HG03196 (cell line): ENCODE measurements around the gene ORC3.
"Not testable (repeated sequence)": the region's sequence is repeated elsewhere in the genome, so short reads cannot be mapped to it uniquely, and the experiment has no call there.

ENCODE experiments used
- ATAC-seq: cut with Tn5 transposase; IDR thresholded peaks from one replicate; pipeline ENCODE4 v1.9.1; 2021; ENCODE audit not compliant: unreplicated experiment

The ORC3 gene

DNA sequence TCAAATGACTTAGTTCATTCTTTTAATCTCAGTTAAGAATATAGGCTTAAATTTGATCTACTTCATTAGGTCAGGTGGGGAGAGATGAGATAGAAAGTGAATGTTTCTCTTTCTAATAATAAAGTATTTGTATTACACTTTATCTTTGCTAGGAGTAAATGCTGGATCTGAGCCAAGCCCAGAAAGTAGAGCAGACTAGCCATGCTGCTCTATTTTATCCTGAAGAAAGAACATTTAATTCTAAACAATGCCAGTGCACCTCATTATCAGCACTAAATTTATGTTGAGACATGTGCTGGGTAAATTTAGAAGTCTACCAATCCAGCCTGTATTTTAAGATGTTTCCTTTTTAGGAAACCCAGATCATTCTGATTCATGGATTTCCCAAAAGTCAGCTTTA is 68.6 kb downstream of the ORC3 start:
- ATAC-seq = no peak

DNA sequence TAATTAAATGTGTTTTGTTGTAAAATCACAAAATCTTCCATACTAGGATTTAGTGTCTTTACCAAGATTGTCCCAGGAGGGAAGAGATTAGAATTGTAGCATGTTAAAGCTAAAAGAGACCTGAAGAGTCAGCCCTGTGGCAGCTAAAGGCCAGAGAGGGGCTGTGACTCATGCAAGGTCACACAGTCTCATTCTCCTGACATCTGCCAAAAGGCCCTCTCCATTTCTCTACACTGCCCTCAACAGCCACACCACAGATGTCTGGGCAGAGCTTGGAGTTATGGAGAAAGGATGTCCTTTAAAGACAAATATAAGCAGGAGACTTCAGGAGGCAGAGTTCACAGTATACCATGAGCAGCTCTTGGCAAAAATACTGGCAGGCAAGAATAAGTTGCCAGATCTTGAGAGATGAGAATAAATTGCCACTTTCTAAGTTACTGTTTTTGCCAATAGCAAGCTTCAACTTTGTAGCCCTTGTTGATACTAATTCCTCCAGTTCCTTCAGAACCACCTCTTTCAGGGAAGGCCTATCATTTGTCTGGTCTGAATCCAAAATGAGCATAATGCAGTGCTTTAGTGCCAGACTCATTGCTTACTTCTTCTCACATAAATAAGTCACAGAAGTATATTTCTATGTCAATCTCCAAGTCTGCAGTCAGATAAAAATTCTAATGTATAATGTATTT is 70.4 kb downstream of the ORC3 start:
- ATAC-seq = no peak

DNA sequence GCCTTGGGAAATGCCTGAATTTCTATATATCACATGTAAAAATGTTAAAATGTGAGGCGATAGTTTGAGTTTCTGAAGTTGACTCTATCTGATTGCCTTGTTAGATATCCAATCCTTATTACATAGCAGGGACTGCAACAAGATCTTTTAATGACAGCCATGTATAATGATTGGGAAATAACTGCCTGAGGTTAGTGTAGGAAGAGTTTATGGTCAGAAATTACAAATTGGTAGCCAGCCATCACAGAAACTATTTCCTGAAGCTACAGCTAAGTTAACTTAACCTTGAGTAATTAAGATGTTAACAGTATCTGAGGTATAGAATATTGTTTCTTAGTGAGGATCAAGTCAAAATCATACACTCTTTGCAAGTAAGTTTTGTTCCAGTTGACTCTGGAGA is 71.1 kb downstream of the ORC3 start:
- no peak for ATAC-seq

DNA sequence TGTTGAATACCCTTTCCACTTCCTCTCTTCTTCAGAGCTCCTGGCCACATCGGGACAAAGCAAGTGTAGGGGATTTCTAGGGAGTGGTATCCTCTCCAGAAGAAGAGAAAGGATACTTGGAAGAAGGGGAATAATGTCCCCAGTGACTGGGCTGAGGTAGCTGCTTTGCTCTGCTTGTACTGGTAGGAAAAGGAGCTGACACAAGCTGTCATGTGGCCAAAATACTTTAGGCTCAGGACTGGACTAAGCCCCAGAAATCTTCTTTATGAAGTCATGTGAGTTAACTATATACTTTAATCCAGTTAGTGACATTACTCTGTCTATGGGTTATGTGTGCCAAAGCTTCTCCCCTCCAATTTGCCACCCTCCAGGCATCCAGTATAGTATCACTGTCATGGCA is 71.6 kb downstream of the ORC3 start:
- no peak for ATAC-seq

DNA sequence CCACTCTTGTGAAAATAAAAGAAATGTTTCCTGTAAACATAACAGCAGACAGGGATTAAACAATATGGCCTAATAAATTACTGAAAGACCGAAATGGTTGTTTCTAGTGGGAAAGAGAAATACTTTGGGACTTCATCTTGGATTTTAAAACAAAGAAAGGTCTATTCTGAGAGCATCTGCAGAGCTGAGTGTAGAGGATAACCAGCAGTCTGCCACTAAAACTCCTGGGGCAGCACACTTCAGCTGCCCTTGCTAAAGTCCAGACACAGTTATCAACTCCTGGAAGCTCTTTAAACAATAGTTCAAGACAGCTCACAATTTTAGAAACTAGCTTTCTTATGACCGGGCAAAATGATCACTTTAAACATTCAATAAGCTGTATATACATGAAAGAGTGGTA is 73.5 kb downstream of the ORC3 start:
- no peak for ATAC-seq

DNA sequence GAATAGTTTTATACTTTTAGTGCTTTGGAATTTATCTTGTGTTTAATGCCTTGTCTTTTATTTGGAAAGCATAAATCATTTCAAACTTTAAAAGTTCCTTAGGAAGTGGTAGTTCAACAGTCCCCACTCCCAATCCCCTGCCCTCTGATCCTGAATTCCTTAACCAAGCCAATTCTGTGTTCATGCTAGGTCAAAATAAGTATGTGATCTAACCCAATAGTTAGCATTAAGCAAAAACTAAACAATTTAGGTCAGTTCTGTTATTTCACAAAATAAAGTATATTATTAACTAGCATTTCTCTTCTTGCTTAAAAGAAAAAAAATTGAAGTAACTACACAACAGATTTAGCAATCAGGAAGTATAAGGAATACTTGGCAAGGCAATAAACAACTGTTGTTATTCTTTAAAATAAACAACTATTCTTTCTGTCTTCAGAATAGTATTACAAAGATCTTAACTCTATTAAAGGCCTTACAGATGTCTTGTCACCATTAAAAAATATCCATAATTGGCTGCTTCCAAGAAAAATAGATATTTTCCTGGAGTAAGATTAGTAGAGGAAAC is 75.1 kb downstream of the ORC3 start:
- ATAC-seq = no peak

DNA sequence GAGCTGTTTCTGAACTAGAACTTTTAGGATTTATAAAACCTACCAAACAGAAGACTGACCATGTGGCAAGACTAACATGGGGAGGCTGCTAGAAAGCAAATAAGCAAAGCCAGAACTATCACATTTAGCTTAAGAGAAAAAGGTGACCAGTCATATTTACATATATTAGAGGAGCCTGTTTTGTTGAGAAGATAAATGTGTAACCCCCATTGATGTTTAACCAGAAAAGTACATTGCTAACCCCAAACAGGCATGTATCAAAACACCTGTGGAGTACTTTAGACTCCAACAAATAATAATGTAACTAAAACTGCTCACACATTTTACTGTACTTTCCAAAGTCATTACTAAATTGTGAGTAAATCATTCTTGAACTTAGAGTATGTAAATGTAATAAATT is 77.1 kb downstream of the ORC3 start:
- no peak for ATAC-seq

DNA sequence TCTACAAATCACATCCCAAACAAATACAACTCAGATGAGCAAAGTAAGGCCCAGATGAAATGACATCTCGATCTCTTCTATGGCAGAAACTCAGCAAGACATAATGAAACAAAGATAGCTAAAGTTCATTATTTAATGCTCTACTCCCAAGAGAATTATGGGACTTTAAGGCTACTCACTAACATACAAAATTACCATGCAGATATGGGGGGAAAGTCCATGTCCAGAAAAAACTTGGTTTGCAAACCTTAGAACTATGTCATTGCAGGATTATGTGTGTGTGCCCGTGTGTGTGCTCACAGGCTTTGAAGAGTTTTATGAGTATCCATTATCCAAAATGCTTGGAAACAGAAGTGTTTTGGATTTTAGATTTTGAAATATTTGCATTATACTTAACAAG is 78.1 kb downstream of the ORC3 start:
- no peak for ATAC-seq

DNA sequence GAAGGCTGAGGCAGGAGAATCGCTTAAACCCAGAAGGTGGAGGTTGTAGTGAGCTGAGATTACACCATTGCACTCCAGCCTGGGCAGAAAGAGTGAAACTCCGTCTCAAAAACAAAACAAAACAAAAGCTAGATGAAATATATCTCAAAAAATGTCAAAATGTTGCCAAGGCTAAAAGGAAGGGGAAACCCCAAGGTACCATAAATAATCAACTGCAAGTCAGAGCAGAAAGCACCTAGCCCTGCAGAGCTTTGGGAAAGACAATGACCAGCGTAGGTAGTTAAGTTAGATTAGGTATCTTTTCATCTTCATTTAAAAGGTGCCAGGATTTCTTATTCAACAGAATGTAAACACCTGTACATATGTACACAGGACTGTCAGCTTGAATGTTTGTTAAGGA is 79.1 kb downstream of the ORC3 start:
- ATAC-seq = no peak

DNA sequence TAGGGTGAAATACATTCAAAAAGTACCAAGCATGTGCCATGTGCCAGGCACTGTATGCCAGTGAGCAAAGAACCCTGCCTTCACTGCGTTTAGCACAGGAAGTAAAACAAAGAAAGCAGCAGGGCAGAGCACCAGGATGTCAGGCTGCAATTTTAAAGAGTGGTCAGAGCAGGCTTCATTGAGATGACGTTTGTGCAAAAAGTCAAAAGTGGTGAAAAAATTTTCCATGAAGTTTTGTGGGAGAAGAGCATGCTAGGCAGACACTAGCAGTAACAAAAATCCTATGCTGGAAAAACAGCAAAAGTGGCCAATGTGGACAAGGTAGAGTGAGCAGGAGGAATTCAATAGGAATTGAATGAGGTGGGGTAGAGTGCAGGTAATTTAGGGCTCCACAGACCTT is 80.8 kb downstream of the ORC3 start:
- no peak for ATAC-seq

DNA sequence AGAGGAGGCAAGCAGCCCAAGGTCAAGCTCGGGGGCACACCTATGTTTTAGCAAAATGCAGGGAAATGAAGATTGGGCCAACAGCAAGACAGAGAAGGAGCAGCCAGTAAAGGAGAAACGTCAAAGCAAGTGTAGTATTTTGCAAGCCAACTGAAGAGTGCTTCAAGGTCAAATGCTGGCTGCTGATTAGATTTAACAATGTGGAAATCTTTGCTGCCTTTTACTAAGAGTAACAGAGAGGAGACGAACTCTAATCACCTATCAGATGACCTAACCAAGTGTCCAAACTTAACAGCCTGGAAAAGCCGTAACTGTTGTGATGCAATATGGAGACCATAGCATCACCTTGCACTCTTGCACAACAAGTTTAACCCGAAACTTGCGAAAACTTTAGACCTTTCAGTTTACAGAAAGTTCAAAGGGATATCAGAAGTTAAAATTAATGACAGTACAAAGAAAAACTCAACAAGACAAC is 81.7 kb downstream of the ORC3 start:
- no peak for ATAC-seq

DNA sequence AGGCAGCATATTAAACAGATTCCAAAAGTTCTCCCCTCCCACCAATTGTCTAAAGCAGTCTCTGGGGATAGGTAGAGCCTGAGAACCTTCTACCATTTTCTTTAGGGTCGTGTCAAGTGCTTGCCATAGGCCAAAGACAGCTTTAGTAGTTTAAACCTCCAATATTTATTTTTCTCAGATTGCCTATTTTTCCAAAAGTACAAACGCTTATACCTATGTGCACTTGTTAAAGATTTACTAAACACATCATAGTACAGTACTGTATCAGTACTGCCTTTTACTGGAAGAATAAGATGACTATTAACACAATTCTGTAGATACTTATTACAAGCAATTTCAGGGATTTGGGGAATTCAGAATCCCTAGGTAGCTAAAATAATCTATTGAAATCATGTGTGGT is 82.7 kb downstream of the ORC3 start:
- ATAC-seq = no peak

DNA sequence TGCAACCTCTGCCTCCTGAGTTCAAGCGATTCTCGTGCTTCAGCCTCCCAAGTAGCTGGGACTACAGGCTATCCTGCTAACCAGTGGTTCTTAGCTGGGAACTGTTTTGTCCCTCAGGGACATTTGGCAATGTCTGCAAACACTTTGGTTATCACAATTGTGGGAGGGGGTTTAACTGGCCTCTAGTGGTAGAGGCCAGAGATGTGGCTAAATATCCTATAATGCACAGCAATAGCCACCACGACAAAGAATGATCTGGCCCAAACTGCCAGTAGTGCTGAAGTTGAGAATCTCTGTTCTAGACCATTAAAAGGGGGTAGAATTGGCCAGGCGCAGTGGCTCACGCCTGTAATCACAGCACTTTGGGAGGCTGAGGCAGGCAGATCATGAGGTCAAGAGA is 83.3 kb downstream of the ORC3 start:
- ATAC-seq = no peak

DNA sequence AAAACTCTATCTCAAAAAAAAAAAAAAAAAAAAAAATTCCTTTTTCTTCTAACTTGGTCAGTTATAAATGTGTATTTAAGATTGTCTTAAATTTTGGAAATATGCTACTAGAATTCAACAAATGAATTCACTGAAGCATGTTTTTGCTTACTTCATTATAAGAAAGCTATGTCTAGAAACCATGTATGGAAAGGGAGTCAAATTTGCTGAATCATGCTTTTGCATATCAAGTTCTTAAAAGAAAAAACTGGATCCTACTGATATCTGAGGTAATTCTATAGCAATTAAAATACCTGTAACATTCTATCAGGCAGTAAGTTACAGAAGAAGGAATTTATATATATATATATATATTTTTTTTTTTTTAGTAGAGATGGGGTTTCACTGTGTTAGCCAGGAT is 84.4 kb downstream of the ORC3 start:
- no peak for ATAC-seq

DNA sequence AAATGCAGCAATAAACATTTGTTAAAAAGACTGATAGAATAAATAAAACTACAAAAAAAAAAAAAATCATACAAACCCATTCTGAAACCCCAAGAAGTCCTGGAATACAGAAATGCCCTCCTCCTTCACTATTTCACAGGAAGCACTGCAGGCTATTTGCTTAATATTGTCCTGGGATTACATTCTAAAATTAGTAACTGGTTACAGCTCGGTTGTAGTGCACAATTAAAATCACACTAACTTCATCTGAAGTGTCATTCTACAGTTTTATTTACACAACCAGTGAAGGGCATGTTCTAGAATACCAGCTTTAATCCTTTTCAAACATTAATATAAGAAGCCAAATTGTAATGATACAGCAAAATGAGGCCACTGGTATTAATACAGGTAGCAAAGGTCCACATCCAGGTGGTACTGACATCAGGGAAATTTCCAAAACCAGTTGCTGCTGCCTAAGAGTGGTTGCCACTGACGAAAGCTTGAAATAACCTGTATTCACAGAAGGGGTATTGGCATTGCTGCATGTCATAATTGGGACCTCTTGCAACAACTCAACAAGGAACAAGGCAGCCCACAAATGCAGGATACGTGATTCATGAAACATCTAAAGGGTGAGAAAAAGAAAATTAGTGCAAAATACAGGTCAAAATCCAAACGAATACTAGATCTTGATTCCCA is 85.2 kb downstream of the ORC3 start:
- no peak for ATAC-seq

DNA sequence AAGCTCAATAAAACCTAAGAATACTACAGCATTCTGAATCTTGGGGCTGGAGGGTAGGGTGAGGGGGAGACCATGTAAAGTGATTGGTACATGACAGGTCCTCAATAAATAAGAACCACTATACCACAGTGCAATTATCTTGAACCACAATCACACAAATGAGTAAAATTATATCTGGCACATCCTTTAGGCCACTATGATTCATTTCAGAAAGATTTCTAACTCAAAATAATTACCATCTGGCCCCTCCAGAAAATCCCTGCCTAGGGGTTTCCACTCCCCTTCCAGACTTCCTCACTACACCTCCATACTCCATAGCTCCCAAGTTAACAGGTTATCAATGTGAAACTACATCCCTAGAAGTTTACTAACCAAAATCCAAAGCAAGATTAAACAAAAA is 92.4 kb downstream of the ORC3 start:
- ATAC-seq = no peak

DNA sequence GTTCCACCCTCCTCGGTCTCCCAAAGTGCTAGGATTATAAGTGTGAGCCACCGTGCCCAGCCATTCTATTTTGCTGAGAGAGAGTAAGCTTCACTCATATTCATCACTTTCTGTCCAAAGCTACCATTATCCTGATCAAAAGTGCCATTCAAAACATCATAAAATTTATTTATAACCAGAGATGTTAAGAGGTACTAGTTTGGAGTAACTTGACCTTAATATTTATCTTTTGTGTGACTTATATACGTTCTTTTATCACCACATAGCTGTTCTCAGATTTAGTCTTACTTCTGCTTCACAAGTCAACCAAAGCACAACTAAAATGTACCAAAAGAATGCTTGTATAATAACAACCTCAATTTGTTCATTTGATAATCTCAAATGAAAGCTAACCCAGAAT is 94.0 kb downstream of the ORC3 start:
- ATAC-seq = no peak

DNA sequence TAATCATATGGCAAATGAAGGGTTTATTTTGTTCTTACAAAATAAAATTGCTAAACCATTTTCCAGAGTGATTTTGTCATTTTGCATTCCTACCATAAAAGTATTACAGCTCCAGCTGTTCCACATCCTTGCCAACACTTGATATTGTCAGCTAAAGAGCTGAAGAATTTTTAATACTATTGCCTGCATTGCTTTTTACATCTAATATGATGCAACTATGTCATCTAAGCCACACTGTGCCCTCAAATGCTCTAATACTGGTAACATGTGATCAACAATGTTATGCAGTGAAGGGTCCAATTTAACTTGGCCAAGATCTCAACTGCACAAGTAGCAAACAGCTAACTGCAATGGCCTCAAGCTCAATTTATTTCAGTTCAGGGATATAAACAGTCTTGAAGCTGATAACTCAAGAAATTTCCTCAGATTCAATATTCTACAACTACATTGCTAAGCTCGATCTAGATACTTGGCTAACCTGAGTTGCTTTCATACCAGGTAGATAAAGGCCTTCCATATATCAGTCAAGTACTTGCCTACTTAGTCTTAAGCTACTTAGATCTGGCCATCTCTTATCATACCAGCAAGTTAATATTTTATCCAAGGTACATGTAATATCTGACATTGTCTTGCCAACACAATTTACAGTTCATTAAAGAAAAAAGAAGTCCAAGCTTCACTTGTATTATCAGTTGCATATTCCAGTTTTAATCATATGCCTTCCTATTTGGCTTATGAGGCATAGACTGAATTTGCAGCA is 95.1 kb downstream of the ORC3 start:
- ATAC-seq = no peak

DNA sequence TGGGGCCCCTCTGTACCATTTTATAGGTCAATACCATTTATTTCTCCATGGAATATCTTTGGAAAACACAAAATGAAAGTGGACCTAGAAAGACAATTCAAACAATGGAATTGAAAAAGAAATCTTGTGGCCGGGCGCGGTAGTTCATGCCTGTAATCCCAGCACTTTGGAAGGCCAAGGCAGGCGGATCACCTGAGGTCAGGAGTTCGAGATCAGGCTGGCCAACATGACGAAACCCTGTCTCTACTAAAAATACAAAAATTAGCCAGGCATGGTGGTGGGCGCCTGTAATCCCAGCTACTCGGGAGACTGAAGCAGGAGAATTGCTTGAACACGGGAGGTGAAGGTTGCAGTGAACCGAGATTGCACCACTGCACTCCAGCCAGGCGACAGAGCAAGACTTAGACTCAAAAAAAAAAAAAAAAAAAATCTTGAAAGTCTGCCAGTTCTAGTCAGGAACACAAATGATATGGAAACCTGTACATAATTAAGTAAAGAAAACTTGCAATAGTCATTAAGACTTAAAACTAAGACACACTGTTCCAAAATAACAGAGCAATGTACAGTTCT is 96.8 kb downstream of the ORC3 start:
- ATAC-seq = not testable (repeated sequence)

DNA sequence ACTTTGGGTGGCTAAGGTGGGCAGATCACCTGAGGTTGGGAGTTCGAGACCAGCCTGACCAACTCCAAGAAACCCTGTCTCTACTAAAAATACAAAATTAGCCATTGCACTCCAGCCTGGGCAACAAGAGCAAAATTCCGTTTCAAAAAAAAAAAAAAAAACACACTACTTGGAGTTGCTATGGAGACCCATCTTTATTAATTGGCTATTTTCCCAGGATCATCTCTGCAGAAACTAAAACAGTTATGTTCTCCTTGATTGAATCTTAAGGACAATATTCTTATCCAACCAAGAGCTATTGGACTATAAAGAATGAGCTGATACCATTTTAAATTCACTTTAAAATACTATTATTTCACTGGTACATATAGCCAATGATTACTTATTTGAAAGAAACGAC is 97.4 kb downstream of the ORC3 start:
- ATAC-seq = no peak

DNA sequence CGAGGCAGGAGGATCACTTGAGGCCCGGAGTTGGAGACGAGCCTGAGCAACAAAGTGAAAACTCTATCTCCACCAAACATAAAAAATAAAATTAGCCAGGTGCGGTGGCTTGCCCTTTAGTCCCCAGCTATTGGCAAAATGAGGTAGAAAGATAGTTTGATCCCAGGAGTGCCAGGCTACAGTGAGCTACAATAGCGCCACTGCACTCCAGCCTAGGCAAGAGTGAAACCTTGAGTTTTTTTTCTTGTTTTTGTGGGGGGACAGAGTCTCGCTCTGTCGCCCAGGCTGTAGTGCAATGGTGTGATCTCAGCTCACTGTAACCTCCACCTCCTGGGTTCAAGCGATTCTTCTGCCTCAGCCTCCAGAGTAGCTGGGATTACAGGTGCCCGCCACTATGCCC is 98.0 kb downstream of the ORC3 start:
- not testable (repeated sequence) for ATAC-seq

DNA sequence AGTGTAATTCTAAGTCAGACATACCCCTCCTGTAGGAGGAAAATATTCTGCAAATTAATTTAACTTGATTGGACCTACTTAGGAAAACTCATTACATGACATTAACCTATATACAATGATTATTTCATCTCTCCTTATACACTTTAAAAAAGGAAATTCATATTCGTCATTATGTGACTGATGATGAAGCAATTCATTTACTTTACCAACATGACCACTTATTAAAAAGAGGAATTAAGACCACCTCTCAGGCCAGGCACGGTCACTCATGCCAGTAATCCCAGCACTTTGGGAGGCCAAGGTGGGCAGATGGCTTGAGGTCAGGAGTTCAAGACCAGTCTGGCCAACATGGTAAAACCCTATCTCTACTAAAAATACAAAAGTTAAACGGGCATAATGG is 100.5 kb downstream of the ORC3 start:
- ATAC-seq = no peak
